Esophagus squamous epithelium (tissue), 5 donors: ENCODE results near the gene FAM83F. TPM values are rescaled to one million over a fixed set of nuclear protein-coding genes. Genes with fewer than 3 reads are reported as not detected.

Source experiments
- DNase-seq: peaks from one replicate; lab custom pipeline; 2025; lab: John Stamatoyannopoulos, UW
- H3K27ac ChIP-seq, 4 donors: fragments of 200-600 bp; sonication (generic); one replicate each; pipeline ENCODE4 v1.5.1; 2016 to 2019; ENCODE audit warnings: mild to moderate bottlenecking in 1 of 4
- H3K27me3 ChIP-seq, 4 donors: fragments of 200-600 bp; sonication (generic); 1 replicate in 3 of 4; 2 replicates in 1 of 4; pipeline versions ENCODE4 v1.5.1 to v1.6.0; 2017 to 2021; ENCODE audit warnings: antibody characterized with exemption in 1 of 4
- H3K36me3 ChIP-seq, 3 donors: fragments of 200-600 bp; sonication (generic); one replicate each; pipeline ENCODE4 v1.5.1; 2016 to 2019
- H3K4me1 ChIP-seq, 3 donors: fragments of 200-600 bp; sonication (generic); one replicate each; pipeline ENCODE4 v1.5.1; 2017 to 2019
- H3K4me3 ChIP-seq, 4 donors: fragments of 200-600 bp; sonication (generic); 1 replicate in 3 of 4; 2 replicates in 1 of 4; pipeline ENCODE4 v1.5.1; 2016 to 2019; ENCODE audit warnings: mild to moderate bottlenecking in 2 of 4, moderate library complexity in 1 of 4
- H3K9me3 ChIP-seq, 3 donors: fragments of 200-600 bp; sonication (generic); one replicate each; pipeline ENCODE4 v1.5.1; 2016 to 2019
- POLR2A ChIP-seq, 4 donors: fragments of 450-650 bp; IDR thresholded peaks; one replicate each; pipeline ENCODE4 v1.6.1; 2017; ENCODE audit warnings: antibody characterized with exemption in 4 of 4, mild to moderate bottlenecking in 4 of 4, moderate library complexity in 3 of 4
- WGBS, 2 donors: methylation state at CpG; one replicate each; pipeline ENCODE4 v1.1.5; 2018; 5-methylcytosine and 5-hydroxymethylcytosine counted together
- intact Hi-C: fragments of 100-400 bp; cut with DNase I; formaldehyde crosslinking; loops from one replicate; pipeline ENCODE4 v1.15.0; 2022
- total RNA-seq, 4 donors: library from RNA; depleted of rRNA; stranded (reverse); fragments of >200 nt; gene quantifications; one replicate each; pipeline ENCODE4 v1.1.0, GENCODE V29; 2016
- TF ChIP-seq, protein P1 (sequence below), 6 experiments: fragments of 450-650 bp in 4 of 6; fragments of 200-600 bp in 2 of 6; sonication (generic) in 2 of 6; IDR thresholded peaks; one replicate each; pipeline ENCODE4 v1.5.1; 2016 to 2019; ENCODE audit warnings: antibody characterized with exemption in 6 of 6, mild to moderate bottlenecking in 4 of 6, moderate library complexity in 4 of 6
- donor health status: DM: yes; HTN: yes; CAD: no.

FAM83F gene
- total RNA-seq, 4 donors from 2014 or later: 25.5 to 39.2 (median 29.6) TPM

DNA sequence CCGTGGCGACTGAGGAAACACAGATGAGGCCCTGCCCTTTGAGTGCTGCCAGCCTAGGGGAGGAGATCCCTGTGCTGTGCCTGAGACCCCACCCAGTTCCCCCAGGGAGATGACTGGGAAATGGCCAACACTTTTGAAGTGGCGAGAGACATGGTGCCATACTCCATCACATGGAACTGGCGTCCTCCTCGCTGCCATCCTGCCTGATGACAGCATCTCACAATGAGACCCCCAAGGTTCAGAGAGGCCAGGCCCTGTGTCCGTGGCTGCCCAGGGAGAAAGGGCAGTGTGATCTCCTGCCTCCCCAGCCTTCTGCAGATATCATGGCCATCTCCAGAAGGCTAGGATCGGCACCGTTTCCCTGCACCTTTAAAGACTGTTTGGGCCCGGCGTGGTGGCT lies 31.1 kb downstream of the FAM83F start:
- Histone ChIP-seq H3K27ac (no peak overlapping the region), H3K36me3 (peaks cover 0 to 68% (median 0%) of the 10 kb centered on the region in 3 donors), H3K4me3 (no peak overlapping the region), H3K27me3 (no peaks in the 10 kb centered on the region), H3K4me1 (peaks cover 9 to 77% (median 55%) of the 10 kb centered on the region in 3 donors), H3K9me3 (no peaks in the 10 kb centered on the region)
- WGBS, 2 donors: 78 to 82% methylated on average over 4 to 6 of the region's 10 CpGs
- no peak for DNase-seq
- intact Hi-C loops: no loop called here
- TF ChIP-seq, protein P1, sequence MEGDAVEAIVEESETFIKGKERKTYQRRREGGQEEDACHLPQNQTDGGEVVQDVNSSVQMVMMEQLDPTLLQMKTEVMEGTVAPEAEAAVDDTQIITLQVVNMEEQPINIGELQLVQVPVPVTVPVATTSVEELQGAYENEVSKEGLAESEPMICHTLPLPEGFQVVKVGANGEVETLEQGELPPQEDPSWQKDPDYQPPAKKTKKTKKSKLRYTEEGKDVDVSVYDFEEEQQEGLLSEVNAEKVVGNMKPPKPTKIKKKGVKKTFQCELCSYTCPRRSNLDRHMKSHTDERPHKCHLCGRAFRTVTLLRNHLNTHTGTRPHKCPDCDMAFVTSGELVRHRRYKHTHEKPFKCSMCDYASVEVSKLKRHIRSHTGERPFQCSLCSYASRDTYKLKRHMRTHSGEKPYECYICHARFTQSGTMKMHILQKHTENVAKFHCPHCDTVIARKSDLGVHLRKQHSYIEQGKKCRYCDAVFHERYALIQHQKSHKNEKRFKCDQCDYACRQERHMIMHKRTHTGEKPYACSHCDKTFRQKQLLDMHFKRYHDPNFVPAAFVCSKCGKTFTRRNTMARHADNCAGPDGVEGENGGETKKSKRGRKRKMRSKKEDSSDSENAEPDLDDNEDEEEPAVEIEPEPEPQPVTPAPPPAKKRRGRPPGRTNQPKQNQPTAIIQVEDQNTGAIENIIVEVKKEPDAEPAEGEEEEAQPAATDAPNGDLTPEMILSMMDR (IDR thresholded peaks at IDR 0.05): no peak
- TF ChIP-seq POLR2A (IDR thresholded peaks at IDR 0.05): no peak

- no peak for TF ChIP-seq POLR2A (IDR thresholded peaks at IDR 0.05)
- TF ChIP-seq, protein P1 (IDR thresholded peaks at IDR 0.05): no peak
Observed at GRCh38 chr22:40026641-40027040, 31.9 kb downstream of the FAM83F start.

DNA sequence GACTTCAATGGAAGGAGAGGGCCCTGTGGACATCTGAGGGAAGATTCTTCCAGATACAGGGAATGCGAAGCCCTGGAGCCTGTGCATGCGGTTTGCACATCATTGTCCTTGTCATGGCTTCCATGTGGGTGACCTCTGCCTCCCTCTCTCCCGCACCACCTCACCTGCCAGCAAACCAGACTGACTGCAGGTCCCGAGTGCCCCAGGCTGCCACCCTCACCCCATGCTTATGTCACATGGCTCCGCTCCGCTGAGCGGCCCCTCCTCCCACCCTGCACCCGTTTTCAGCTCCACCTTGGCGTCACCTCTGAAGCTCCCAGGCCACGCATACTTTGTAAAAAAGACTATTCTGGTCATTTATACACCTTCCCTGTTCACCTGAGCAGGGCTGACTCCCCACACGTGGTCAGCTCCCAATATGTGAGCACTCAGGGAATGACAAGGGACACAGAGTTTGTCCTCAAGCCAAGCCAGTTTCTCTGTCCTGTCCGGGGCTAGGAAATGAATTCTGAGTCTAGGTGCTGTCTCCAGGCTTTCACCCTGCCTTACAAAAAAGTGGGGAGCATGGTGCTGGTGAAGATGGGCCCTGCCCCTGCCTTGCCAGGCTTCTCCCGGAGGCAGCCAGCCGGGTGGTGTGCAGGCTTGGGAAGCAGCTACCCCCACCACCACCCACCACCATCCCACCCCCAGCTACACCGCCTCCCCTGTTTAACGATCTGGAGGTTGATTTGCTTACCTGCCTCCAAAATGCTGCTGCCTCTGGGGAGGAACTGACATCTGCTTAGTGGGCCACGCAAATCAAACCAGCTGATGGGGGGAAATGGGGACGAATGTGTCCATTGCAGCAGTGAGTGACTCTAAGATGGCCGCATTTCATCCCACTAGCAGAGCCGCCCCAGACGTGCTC lies 32.7 kb downstream of the FAM83F start:
- TF ChIP-seq, protein P1 (IDR thresholded peaks at IDR 0.05): no peak
- TF ChIP-seq POLR2A (IDR thresholded peaks at IDR 0.05): no peak
- peak overlapping the region in 1 of 4 donors; percentile 51 for H3K27ac ChIP-seq

More at GRCh38 chr22:40026641-40027040, 31.9 kb downstream of the FAM83F start:
- Histone ChIP-seq H3K9me3 (no peaks in the 10 kb centered on the region), H3K27me3 (no peaks in the 10 kb centered on the region), H3K27ac (no peak overlapping the region), H3K4me3 (no peak overlapping the region), H3K36me3 (peaks cover 0 to 68% (median 0%) of the 10 kb centered on the region in 3 donors), H3K4me1 (peaks cover 9 to 69% (median 47%) of the 10 kb centered on the region in 3 donors)
- intact Hi-C loops: no loop called here
- 89 to 100% methylated on average over 1 to 5 of the region's 7 CpGs for WGBS, 2 donors
- no peak for DNase-seq

DNA sequence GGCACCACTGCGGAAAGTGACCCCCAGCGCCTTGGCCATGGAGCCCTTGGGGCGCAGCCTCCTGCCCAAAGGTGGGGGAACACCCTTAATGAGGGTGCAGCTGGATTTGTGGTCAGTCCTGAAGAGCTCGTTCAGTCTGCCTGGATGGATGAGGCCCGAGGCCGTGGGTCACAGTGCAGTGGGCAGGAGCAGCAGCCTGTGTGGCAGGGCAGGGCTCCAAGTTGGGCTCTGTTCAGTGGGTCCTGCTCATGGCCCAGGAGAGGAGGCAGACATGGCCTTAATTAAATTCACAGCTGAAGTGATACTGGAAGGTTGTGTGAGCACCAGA lies 33.3 kb downstream of the FAM83F start:
- DNase-seq: no peak
- no peaks in the 10 kb centered on the region for H3K9me3 ChIP-seq
- H3K27ac ChIP-seq: peak overlapping the region in 2 of 4 donors; percentile 15 to 51
- H3K36me3 ChIP-seq: peaks cover 0 to 75% (median 0%) of the 10 kb centered on the region in 3 donors
- intact Hi-C loops: no loop called here
- no peak overlapping the region for H3K4me3 ChIP-seq
- TF ChIP-seq POLR2A (IDR thresholded peaks at IDR 0.05): no peak
- TF ChIP-seq, protein P1 (IDR thresholded peaks at IDR 0.05): no peak
- 80% methylated on average over 2 of the region's 6 CpGs; no CpG with 5 or more reads in 1 of the 2 donors for WGBS, 2 donors
- H3K27me3 ChIP-seq: no peaks in the 10 kb centered on the region
- H3K4me1 ChIP-seq: peaks cover 8 to 60% (median 36%) of the 10 kb centered on the region in 3 donors

More for the DNA sequence above, 32.7 kb downstream of the FAM83F start:
- no peak overlapping the region for H3K4me3 ChIP-seq
- no peaks in the 10 kb centered on the region for H3K9me3 ChIP-seq
- no peak for DNase-seq
- H3K4me1 ChIP-seq: peaks cover 9 to 66% (median 39%) of the 10 kb centered on the region in 3 donors
- H3K36me3 ChIP-seq: peaks cover 0 to 74% (median 0%) of the 10 kb centered on the region in 3 donors
- 60 to 88% methylated on average over 11 to 13 of the region's 21 CpGs for WGBS, 2 donors
- intact Hi-C loops: no loop called here
- no peaks in the 10 kb centered on the region for H3K27me3 ChIP-seq
